ENCODE results near the gene CEP170B. TPM values are rescaled to one million over a fixed set of nuclear protein-coding genes. Genes with fewer than 3 reads are reported as not detected.

The CEP170B gene
- 10.3 and 13.9 TPM in 2 replicates for total RNA-seq
- polyA plus RNA-seq = 4.0 and 6.2 TPM in 2 replicates
- polyA plus RNA-seq (2012) = 10.2 and 14.1 TPM in 2 replicates
- 7.9 and 8.6 TPM in 2 replicates for polyA minus RNA-seq (ENCODE audit: low replicate concordance)

DNA sequence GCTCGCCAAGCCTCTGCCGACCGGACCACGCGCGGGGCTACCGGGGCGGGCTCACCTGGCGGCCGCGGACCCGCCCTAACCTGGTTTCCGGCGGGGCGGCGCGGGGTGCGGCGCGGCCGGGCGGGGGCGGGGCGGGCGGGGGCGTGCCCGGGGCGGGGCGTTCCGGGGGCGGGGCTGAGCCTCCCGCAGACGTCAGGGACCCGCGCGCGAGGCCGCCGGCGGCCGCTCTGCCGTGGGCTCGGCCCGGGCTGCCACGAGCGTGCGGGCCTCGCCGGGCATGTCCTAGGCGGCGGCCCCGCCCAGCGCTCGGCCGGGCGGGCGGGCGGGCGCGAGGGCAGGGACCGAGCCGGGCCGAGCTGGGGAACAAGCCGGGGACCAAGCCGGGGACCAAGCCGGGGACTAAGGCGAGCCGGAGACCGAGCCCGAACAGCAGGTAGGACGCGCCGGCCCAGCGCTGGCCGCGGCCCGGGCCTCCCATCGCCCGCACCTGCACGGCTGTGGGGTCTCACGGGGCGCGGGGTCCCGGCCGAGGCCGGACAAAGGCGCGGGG, at the start of gene CEP170B:
CEP170B (plus strand) TSS at position 188 of the 550 bp plus-strand sequence. CDS start 3,183 bp downstream, outside the sequence.
- Histone ChIP-seq H3K27ac (ENCODE audit: insufficient read depth, low read length) (peak within 1 kb of the TSS; percentile 80), H3K27me3 (ENCODE audit: control insufficient read depth, insufficient read depth, low read length) (peaks cover 17% of the 10 kb centered on the region), H3K4me1 (ENCODE audit: control insufficient read depth, extremely low read depth, insufficient read depth, low read length) (peaks cover 4% of the 10 kb centered on the region), H4K20me1 (ENCODE audit: control insufficient read depth, extremely low read depth, insufficient read depth, low read length) (no peaks in the 10 kb centered on the region), H2AFZ (ENCODE audit: low read length) (no peak within 1 kb of the TSS), H3K36me3 (ENCODE audit: control insufficient read depth, insufficient read depth, low read length) (peaks cover 2% of the 10 kb centered on the region), H3K4me3 (replicated peaks in 1 of 4; ENCODE audit: control extremely low read depth in 1 of 4, insufficient read depth in 1 of 4, low read depth in 3 of 4, low read length in 4 of 4) (peak within 1 kb of the TSS; percentile 44 to 88 (median 76)), H3K79me2 (ENCODE audit: control insufficient read depth, insufficient read depth, low read length) (peaks cover 31% of the 10 kb centered on the region), H3K9ac (ENCODE audit: insufficient read depth, low read length) (peak within 1 kb of the TSS; percentile 82), H3K9me3 (ENCODE audit: control insufficient read depth, insufficient read depth, low read depth, low read length) (no peaks in the 10 kb centered on the region), H3K4me2 (ENCODE audit: extremely low read depth, insufficient read depth, low read length) (peak within 1 kb of the TSS; percentile 92)
- no peak for TF ChIP-seq EZH2 (IDR thresholded peaks at IDR 0.05; ENCODE audit: low read length, missing control alignments)
- TF ChIP-seq, protein P1, sequence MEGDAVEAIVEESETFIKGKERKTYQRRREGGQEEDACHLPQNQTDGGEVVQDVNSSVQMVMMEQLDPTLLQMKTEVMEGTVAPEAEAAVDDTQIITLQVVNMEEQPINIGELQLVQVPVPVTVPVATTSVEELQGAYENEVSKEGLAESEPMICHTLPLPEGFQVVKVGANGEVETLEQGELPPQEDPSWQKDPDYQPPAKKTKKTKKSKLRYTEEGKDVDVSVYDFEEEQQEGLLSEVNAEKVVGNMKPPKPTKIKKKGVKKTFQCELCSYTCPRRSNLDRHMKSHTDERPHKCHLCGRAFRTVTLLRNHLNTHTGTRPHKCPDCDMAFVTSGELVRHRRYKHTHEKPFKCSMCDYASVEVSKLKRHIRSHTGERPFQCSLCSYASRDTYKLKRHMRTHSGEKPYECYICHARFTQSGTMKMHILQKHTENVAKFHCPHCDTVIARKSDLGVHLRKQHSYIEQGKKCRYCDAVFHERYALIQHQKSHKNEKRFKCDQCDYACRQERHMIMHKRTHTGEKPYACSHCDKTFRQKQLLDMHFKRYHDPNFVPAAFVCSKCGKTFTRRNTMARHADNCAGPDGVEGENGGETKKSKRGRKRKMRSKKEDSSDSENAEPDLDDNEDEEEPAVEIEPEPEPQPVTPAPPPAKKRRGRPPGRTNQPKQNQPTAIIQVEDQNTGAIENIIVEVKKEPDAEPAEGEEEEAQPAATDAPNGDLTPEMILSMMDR (conservative IDR thresholded peaks at IDR 0.05 in 1 of 2, IDR thresholded peaks at IDR 0.05 in 1 of 2; ENCODE audit: low read depth in 1 of 2, low read length in 2 of 2) = no peak
- peak; percentile 19 to 28 for DNase-seq (ENCODE audit: low read depth in 2 of 2)

DNA sequence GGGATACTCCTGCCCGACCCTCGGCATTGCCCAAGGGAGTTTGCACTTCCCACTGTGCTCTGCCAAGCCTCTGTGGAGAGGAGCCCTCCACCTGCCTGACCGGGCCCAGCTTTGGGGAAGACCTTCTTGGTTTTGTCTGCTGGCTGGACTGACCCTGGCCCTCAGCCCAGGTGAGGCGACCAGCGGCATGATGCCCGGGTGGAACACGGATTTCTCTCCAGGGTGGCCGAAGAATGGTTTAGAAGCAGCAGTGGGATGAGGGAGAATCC, 48.5 kb upstream of the CEP170B start:
- no peak for DNase-seq (ENCODE audit: low read depth in 2 of 2)
- Histone ChIP-seq H3K4me1 (ENCODE audit: control insufficient read depth, extremely low read depth, insufficient read depth, low read length) (peaks cover 4% of the 10 kb centered on the region), H3K9ac (ENCODE audit: insufficient read depth, low read length) (peak overlapping the region; percentile 91), H3K9me3 (ENCODE audit: control insufficient read depth, insufficient read depth, low read depth, low read length) (no peaks in the 10 kb centered on the region), H4K20me1 (ENCODE audit: control insufficient read depth, extremely low read depth, insufficient read depth, low read length) (no peaks in the 10 kb centered on the region), H2AFZ (ENCODE audit: low read length) (peak overlapping the region; percentile 98), H3K36me3 (ENCODE audit: control insufficient read depth, insufficient read depth, low read length) (no peaks in the 10 kb centered on the region), H3K27ac (ENCODE audit: insufficient read depth, low read length) (peak overlapping the region; percentile 90), H3K27me3 (ENCODE audit: control insufficient read depth, insufficient read depth, low read length) (no peaks in the 10 kb centered on the region), H3K79me2 (ENCODE audit: control insufficient read depth, insufficient read depth, low read length) (peaks cover 5% of the 10 kb centered on the region), H3K4me3 (replicated peaks in 1 of 4; ENCODE audit: control extremely low read depth in 1 of 4, insufficient read depth in 1 of 4, low read depth in 3 of 4, low read length in 4 of 4) (peak overlapping the region; percentile 73 to 90 (median 79)), H3K4me2 (ENCODE audit: extremely low read depth, insufficient read depth, low read length) (peak overlapping the region; percentile 99)
- TF ChIP-seq EZH2 (IDR thresholded peaks at IDR 0.05; ENCODE audit: low read length, missing control alignments) = no peak
- TF ChIP-seq, protein P1 (conservative IDR thresholded peaks at IDR 0.05 in 1 of 2, IDR thresholded peaks at IDR 0.05 in 1 of 2; ENCODE audit: low read depth in 1 of 2, low read length in 2 of 2) = no peak

DNA sequence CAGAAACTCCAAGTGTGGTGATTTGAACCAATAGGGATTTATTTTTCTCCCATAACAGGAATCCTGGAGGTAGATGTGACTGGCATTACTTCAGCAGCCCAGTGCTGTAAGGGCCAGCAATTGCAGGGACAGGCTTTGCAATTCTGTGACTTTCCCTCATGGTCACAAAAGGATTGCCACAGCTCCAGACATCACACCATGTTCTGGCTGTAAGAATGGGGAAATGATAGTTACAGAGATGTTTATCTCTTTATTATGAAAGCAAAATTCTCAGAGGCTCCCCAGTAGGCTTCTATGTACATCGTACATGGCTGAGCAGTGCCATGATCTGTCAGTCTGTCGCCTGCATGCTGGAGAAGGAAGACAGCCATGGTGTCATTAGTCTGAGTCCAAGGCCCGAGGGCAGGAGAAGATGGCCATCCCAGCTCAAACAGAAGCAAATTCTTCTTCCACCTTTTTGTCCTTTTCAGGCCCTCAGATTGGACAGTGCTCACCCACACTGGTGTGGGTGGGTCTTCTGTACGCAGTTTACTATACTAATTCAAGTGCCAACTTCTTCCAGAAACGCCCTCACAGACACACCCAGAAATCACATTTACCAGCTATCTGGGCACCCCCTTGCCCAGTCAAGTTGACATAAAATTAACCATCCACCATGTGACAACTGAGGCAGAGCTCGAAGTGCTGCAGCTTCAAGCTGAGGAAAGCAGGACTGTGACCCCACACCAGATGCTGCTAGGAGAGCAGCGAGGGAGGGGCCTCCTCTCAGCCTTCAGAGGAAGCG, 46.9 kb upstream of the CEP170B start:
- H3K4me2 ChIP-seq (ENCODE audit: extremely low read depth, insufficient read depth, low read length) = no peak overlapping the region
- no peak overlapping the region for H2AFZ ChIP-seq (ENCODE audit: low read length)
- no peaks in the 10 kb centered on the region for H3K9me3 ChIP-seq (ENCODE audit: control insufficient read depth, insufficient read depth, low read depth, low read length)
- TF ChIP-seq, protein P1 (conservative IDR thresholded peaks at IDR 0.05 in 1 of 2, IDR thresholded peaks at IDR 0.05 in 1 of 2; ENCODE audit: low read depth in 1 of 2, low read length in 2 of 2) = no peak
- TF ChIP-seq EZH2 (IDR thresholded peaks at IDR 0.05; ENCODE audit: low read length, missing control alignments) = no peak
- no peak overlapping the region for H3K4me3 ChIP-seq (replicated peaks in 1 of 4; ENCODE audit: control extremely low read depth in 1 of 4, insufficient read depth in 1 of 4, low read depth in 3 of 4, low read length in 4 of 4)
- H3K9ac ChIP-seq (ENCODE audit: insufficient read depth, low read length) = no peak overlapping the region
- H3K36me3 ChIP-seq (ENCODE audit: control insufficient read depth, insufficient read depth, low read length) = no peaks in the 10 kb centered on the region
- H4K20me1 ChIP-seq (ENCODE audit: control insufficient read depth, extremely low read depth, insufficient read depth, low read length) = no peaks in the 10 kb centered on the region
- no peak overlapping the region for H3K27ac ChIP-seq (ENCODE audit: insufficient read depth, low read length)
- DNase-seq (ENCODE audit: low read depth in 2 of 2) = no peak
- peaks cover 4% of the 10 kb centered on the region for H3K4me1 ChIP-seq (ENCODE audit: control insufficient read depth, extremely low read depth, insufficient read depth, low read length)
- peaks cover 5% of the 10 kb centered on the region for H3K79me2 ChIP-seq (ENCODE audit: control insufficient read depth, insufficient read depth, low read length)
- H3K27me3 ChIP-seq (ENCODE audit: control insufficient read depth, insufficient read depth, low read length) = no peaks in the 10 kb centered on the region

Measured in fibroblast of lung (primary cell).